ENCODE data around the gene SMIM8.

Gene SMIM8

GRCh38 chr6:87322304-87323212, at the start of gene SMIM8:
TSS of gene SMIM8 (plus strand) at chr6:87322588. CDS start at chr6:87337032, 14,444 bp downstream.
- Histone ChIP-seq H3K9ac (ENCODE audit: low read depth, low read length) (peak within 1 kb of the TSS; percentile 96), H3K9me3 (ENCODE audit: control insufficient read depth, insufficient read depth, low read length) (no peaks in the 10 kb centered on the region), H3K36me3 (ENCODE audit: control insufficient read depth, insufficient read depth, low read length) (no peaks in the 10 kb centered on the region), H3K4me1 (ENCODE audit: control insufficient read depth, insufficient read depth, low read length) (no peaks in the 10 kb centered on the region), H3K4me3 (ENCODE audit: low read depth, low read length) (peak within 1 kb of the TSS; percentile 96), H3K27me3 (ENCODE audit: control insufficient read depth, insufficient read depth, low read length) (no peaks in the 10 kb centered on the region)

- Histone ChIP-seq H3K9me3 (ENCODE audit: control insufficient read depth, insufficient read depth, low read length) (no peaks in the 10 kb centered on the region), H3K27me3 (ENCODE audit: control insufficient read depth, insufficient read depth, low read length) (no peaks in the 10 kb centered on the region), H3K4me1 (ENCODE audit: control insufficient read depth, insufficient read depth, low read length) (no peaks in the 10 kb centered on the region), H3K9ac (ENCODE audit: low read depth, low read length) (no peak overlapping the region), H3K36me3 (ENCODE audit: control insufficient read depth, insufficient read depth, low read length) (no peaks in the 10 kb centered on the region), H3K4me3 (ENCODE audit: low read depth, low read length) (no peak overlapping the region)
Observed at GRCh38 chr6:87274660-87275274, 47.6 kb upstream of the SMIM8 start.

GRCh38 chr6:87276624-87277023, 45.8 kb upstream of the SMIM8 start:
- Histone ChIP-seq H3K9ac (ENCODE audit: low read depth, low read length) (no peak overlapping the region), H3K4me1 (ENCODE audit: control insufficient read depth, insufficient read depth, low read length) (no peaks in the 10 kb centered on the region), H3K36me3 (ENCODE audit: control insufficient read depth, insufficient read depth, low read length) (no peaks in the 10 kb centered on the region), H3K27me3 (ENCODE audit: control insufficient read depth, insufficient read depth, low read length) (no peaks in the 10 kb centered on the region), H3K4me3 (ENCODE audit: low read depth, low read length) (no peak overlapping the region), H3K9me3 (ENCODE audit: control insufficient read depth, insufficient read depth, low read length) (no peaks in the 10 kb centered on the region)

GRCh38 chr6:87277123-87277522, 45.3 kb upstream of the SMIM8 start:
- no peak overlapping the region for H3K4me3 ChIP-seq (ENCODE audit: low read depth, low read length)
- H3K9ac ChIP-seq (ENCODE audit: low read depth, low read length): no peak overlapping the region
- H3K36me3 ChIP-seq (ENCODE audit: control insufficient read depth, insufficient read depth, low read length): no peaks in the 10 kb centered on the region
- no peaks in the 10 kb centered on the region for H3K27me3 ChIP-seq (ENCODE audit: control insufficient read depth, insufficient read depth, low read length)
- H3K4me1 ChIP-seq (ENCODE audit: control insufficient read depth, insufficient read depth, low read length): no peaks in the 10 kb centered on the region
- H3K9me3 ChIP-seq (ENCODE audit: control insufficient read depth, insufficient read depth, low read length): no peaks in the 10 kb centered on the region

GRCh38 chr6:87279196-87279595, 43.2 kb upstream of the SMIM8 start:
- no peak overlapping the region for H3K9ac ChIP-seq (ENCODE audit: low read depth, low read length)
- H3K27me3 ChIP-seq (ENCODE audit: control insufficient read depth, insufficient read depth, low read length): no peaks in the 10 kb centered on the region
- H3K4me1 ChIP-seq (ENCODE audit: control insufficient read depth, insufficient read depth, low read length): no peaks in the 10 kb centered on the region
- H3K4me3 ChIP-seq (ENCODE audit: low read depth, low read length): no peak overlapping the region
- no peaks in the 10 kb centered on the region for H3K9me3 ChIP-seq (ENCODE audit: control insufficient read depth, insufficient read depth, low read length)
- H3K36me3 ChIP-seq (ENCODE audit: control insufficient read depth, insufficient read depth, low read length): no peaks in the 10 kb centered on the region

- Histone ChIP-seq H3K9ac (ENCODE audit: low read depth, low read length) (no peak overlapping the region), H3K4me3 (ENCODE audit: low read depth, low read length) (no peak overlapping the region), H3K27me3 (ENCODE audit: control insufficient read depth, insufficient read depth, low read length) (no peaks in the 10 kb centered on the region), H3K36me3 (ENCODE audit: control insufficient read depth, insufficient read depth, low read length) (no peaks in the 10 kb centered on the region), H3K4me1 (ENCODE audit: control insufficient read depth, insufficient read depth, low read length) (no peaks in the 10 kb centered on the region), H3K9me3 (ENCODE audit: control insufficient read depth, insufficient read depth, low read length) (no peaks in the 10 kb centered on the region)
Observed at GRCh38 chr6:87281426-87281825, 41.0 kb upstream of the SMIM8 start.

- Histone ChIP-seq H3K36me3 (ENCODE audit: control insufficient read depth, insufficient read depth, low read length) (no peaks in the 10 kb centered on the region), H3K4me3 (ENCODE audit: low read depth, low read length) (no peak overlapping the region), H3K4me1 (ENCODE audit: control insufficient read depth, insufficient read depth, low read length) (no peaks in the 10 kb centered on the region), H3K27me3 (ENCODE audit: control insufficient read depth, insufficient read depth, low read length) (no peaks in the 10 kb centered on the region), H3K9me3 (ENCODE audit: control insufficient read depth, insufficient read depth, low read length) (no peaks in the 10 kb centered on the region), H3K9ac (ENCODE audit: low read depth, low read length) (no peak overlapping the region)
Observed at GRCh38 chr6:87282743-87283142, 39.6 kb upstream of the SMIM8 start.

- H3K9me3 ChIP-seq (ENCODE audit: control insufficient read depth, insufficient read depth, low read length): no peaks in the 10 kb centered on the region
- no peak overlapping the region for H3K9ac ChIP-seq (ENCODE audit: low read depth, low read length)
- H3K27me3 ChIP-seq (ENCODE audit: control insufficient read depth, insufficient read depth, low read length): no peaks in the 10 kb centered on the region
- H3K36me3 ChIP-seq (ENCODE audit: control insufficient read depth, insufficient read depth, low read length): no peaks in the 10 kb centered on the region
- H3K4me3 ChIP-seq (ENCODE audit: low read depth, low read length): no peak overlapping the region
- H3K4me1 ChIP-seq (ENCODE audit: control insufficient read depth, insufficient read depth, low read length): no peaks in the 10 kb centered on the region
Observed at GRCh38 chr6:87283461-87283860, 38.9 kb upstream of the SMIM8 start.

- Histone ChIP-seq H3K9ac (ENCODE audit: low read depth, low read length) (no peak overlapping the region), H3K4me1 (ENCODE audit: control insufficient read depth, insufficient read depth, low read length) (no peaks in the 10 kb centered on the region), H3K9me3 (ENCODE audit: control insufficient read depth, insufficient read depth, low read length) (no peaks in the 10 kb centered on the region), H3K36me3 (ENCODE audit: control insufficient read depth, insufficient read depth, low read length) (no peaks in the 10 kb centered on the region), H3K4me3 (ENCODE audit: low read depth, low read length) (no peak overlapping the region), H3K27me3 (ENCODE audit: control insufficient read depth, insufficient read depth, low read length) (no peaks in the 10 kb centered on the region)
Observed at GRCh38 chr6:87287251-87287650, 35.1 kb upstream of the SMIM8 start.

- no peaks in the 10 kb centered on the region for H3K4me1 ChIP-seq (ENCODE audit: control insufficient read depth, insufficient read depth, low read length)
- no peaks in the 10 kb centered on the region for H3K27me3 ChIP-seq (ENCODE audit: control insufficient read depth, insufficient read depth, low read length)
- no peaks in the 10 kb centered on the region for H3K9me3 ChIP-seq (ENCODE audit: control insufficient read depth, insufficient read depth, low read length)
- H3K4me3 ChIP-seq (ENCODE audit: low read depth, low read length): no peak overlapping the region
- no peaks in the 10 kb centered on the region for H3K36me3 ChIP-seq (ENCODE audit: control insufficient read depth, insufficient read depth, low read length)
- no peak overlapping the region for H3K9ac ChIP-seq (ENCODE audit: low read depth, low read length)
Observed at GRCh38 chr6:87289571-87289970, 32.8 kb upstream of the SMIM8 start.

GRCh38 chr6:87291883-87292282, 30.5 kb upstream of the SMIM8 start:
- Histone ChIP-seq H3K4me1 (ENCODE audit: control insufficient read depth, insufficient read depth, low read length) (no peaks in the 10 kb centered on the region), H3K4me3 (ENCODE audit: low read depth, low read length) (no peak overlapping the region), H3K36me3 (ENCODE audit: control insufficient read depth, insufficient read depth, low read length) (no peaks in the 10 kb centered on the region), H3K9ac (ENCODE audit: low read depth, low read length) (no peak overlapping the region), H3K9me3 (ENCODE audit: control insufficient read depth, insufficient read depth, low read length) (no peaks in the 10 kb centered on the region), H3K27me3 (ENCODE audit: control insufficient read depth, insufficient read depth, low read length) (no peaks in the 10 kb centered on the region)

GRCh38 chr6:87293526-87293925, 28.9 kb upstream of the SMIM8 start:
- Histone ChIP-seq H3K27me3 (ENCODE audit: control insufficient read depth, insufficient read depth, low read length) (no peaks in the 10 kb centered on the region), H3K36me3 (ENCODE audit: control insufficient read depth, insufficient read depth, low read length) (no peaks in the 10 kb centered on the region), H3K9ac (ENCODE audit: low read depth, low read length) (no peak overlapping the region)

More at GRCh38 chr6:87293526-87293925, 28.9 kb upstream of the SMIM8 start:
- Histone ChIP-seq H3K4me1 (ENCODE audit: control insufficient read depth, insufficient read depth, low read length) (no peaks in the 10 kb centered on the region), H3K4me3 (ENCODE audit: low read depth, low read length) (no peak overlapping the region), H3K9me3 (ENCODE audit: control insufficient read depth, insufficient read depth, low read length) (no peaks in the 10 kb centered on the region)
